Measurements from ENCODE around the gene PRR22.

The PRR22 gene

GRCh38 chr19:5818594-5818993 lies 34.0 kb upstream of the PRR22 start:
- TF ChIP-seq CTCF (IDR thresholded peaks at IDR 0.05; ENCODE audit: low read depth, low read length) = no peak
- DNase-seq = no peak
- Histone ChIP-seq H3K4me3 (ENCODE audit: low read depth, low read length) (no peak overlapping the region), H3K27ac (no peak overlapping the region), H3K36me3 (no peaks in the 10 kb centered on the region), H3K9me3 (ENCODE audit: severe bottlenecking) (no peaks in the 10 kb centered on the region), H3K27me3 (ENCODE audit: insufficient read depth, low read depth, severe bottlenecking) (no peaks in the 10 kb centered on the region)

- H3K36me3 ChIP-seq = no peaks in the 10 kb centered on the region
- no peaks in the 10 kb centered on the region for H3K9me3 ChIP-seq (ENCODE audit: severe bottlenecking)
- no peak for TF ChIP-seq CTCF (IDR thresholded peaks at IDR 0.05; ENCODE audit: low read depth, low read length)
- no peak for DNase-seq
- no peaks in the 10 kb centered on the region for H3K27me3 ChIP-seq (ENCODE audit: insufficient read depth, low read depth, severe bottlenecking)
- H3K27ac ChIP-seq = no peak overlapping the region
- no peak overlapping the region for H3K4me3 ChIP-seq (ENCODE audit: low read depth, low read length)
These were observed 32.7 kb upstream of the PRR22 start for GRCh38 chr19:5817218-5817617.

- Histone ChIP-seq H3K27ac (0 out of 2 replicates have a peak overlapping the region, but pooled peaks have one; percentile 0), H3K4me3 (ENCODE audit: low read depth, low read length) (no peak overlapping the region), H3K36me3 (no peaks in the 10 kb centered on the region), H3K9me3 (ENCODE audit: severe bottlenecking) (no peaks in the 10 kb centered on the region), H3K27me3 (ENCODE audit: insufficient read depth, low read depth, severe bottlenecking) (no peaks in the 10 kb centered on the region)
- TF ChIP-seq CTCF (IDR thresholded peaks at IDR 0.05; ENCODE audit: low read depth, low read length) = no peak
- DNase-seq = peak; percentile 35
These were observed 30.3 kb upstream of the PRR22 start for GRCh38 chr19:5814852-5815246.

- TF ChIP-seq CTCF (IDR thresholded peaks at IDR 0.05; ENCODE audit: low read depth, low read length) = no peak
- Histone ChIP-seq H3K4me3 (ENCODE audit: low read depth, low read length) (no peak overlapping the region), H3K36me3 (no peaks in the 10 kb centered on the region), H3K9me3 (ENCODE audit: severe bottlenecking) (no peaks in the 10 kb centered on the region), H3K27ac (0 out of 2 replicates have a peak overlapping the region, but pooled peaks have one; percentile 0), H3K27me3 (ENCODE audit: insufficient read depth, low read depth, severe bottlenecking) (no peaks in the 10 kb centered on the region)
- no peak for DNase-seq
These were observed 29.7 kb upstream of the PRR22 start for GRCh38 chr19:5814123-5814851.

- no peak overlapping the region for H3K4me3 ChIP-seq (ENCODE audit: low read depth, low read length)
- no peak for TF ChIP-seq CTCF (IDR thresholded peaks at IDR 0.05; ENCODE audit: low read depth, low read length)
- no peak overlapping the region for H3K27ac ChIP-seq
- no peaks in the 10 kb centered on the region for H3K27me3 ChIP-seq (ENCODE audit: insufficient read depth, low read depth, severe bottlenecking)
- DNase-seq = no peak
- no peaks in the 10 kb centered on the region for H3K9me3 ChIP-seq (ENCODE audit: severe bottlenecking)
- no peaks in the 10 kb centered on the region for H3K36me3 ChIP-seq
These were observed 26.6 kb upstream of the PRR22 start for GRCh38 chr19:5811117-5811516.

- TF ChIP-seq CTCF (IDR thresholded peaks at IDR 0.05; ENCODE audit: low read depth, low read length) = no peak
- no peak overlapping the region for H3K27ac ChIP-seq
- H3K27me3 ChIP-seq (ENCODE audit: insufficient read depth, low read depth, severe bottlenecking) = no peaks in the 10 kb centered on the region
- H3K9me3 ChIP-seq (ENCODE audit: severe bottlenecking) = no peaks in the 10 kb centered on the region
- no peaks in the 10 kb centered on the region for H3K36me3 ChIP-seq
- DNase-seq = no peak
- H3K4me3 ChIP-seq (ENCODE audit: low read depth, low read length) = no peak overlapping the region
These were observed 24.9 kb upstream of the PRR22 start for GRCh38 chr19:5809469-5809868.

Data from WERI-Rb-1 (cell line).